PC-3 (cell line): ENCODE results near the gene TOM1L2.

Experiments used
- EZH2 ChIP-seq: fragments of 300-600 bp; sonication (generic); IDR thresholded peaks from one replicate; pipeline ENCODE4 v1.6.1; 2017; ENCODE audit warnings: antibody characterized with exemption, mild to moderate bottlenecking, low read length; ENCODE audit not compliant: unreplicated experiment
- EZH2phosphoT487 ChIP-seq: fragments of 300-600 bp; sonication (generic); IDR thresholded peaks from 2 replicates; pipeline ENCODE4 v1.6.1; 2018; ENCODE audit warnings: mild to moderate bottlenecking, antibody characterized with exemption, low read length, borderline replicate concordance
- TF ChIP-seq, protein P1 (sequence below): fragments of 300-600 bp; sonication (generic); conservative IDR thresholded peaks from 2 replicates; pipeline ENCODE4 v1.5.1; 2017; ENCODE audit warnings: antibody characterized with exemption, low read depth, mild to moderate bottlenecking, low read length

DNA sequence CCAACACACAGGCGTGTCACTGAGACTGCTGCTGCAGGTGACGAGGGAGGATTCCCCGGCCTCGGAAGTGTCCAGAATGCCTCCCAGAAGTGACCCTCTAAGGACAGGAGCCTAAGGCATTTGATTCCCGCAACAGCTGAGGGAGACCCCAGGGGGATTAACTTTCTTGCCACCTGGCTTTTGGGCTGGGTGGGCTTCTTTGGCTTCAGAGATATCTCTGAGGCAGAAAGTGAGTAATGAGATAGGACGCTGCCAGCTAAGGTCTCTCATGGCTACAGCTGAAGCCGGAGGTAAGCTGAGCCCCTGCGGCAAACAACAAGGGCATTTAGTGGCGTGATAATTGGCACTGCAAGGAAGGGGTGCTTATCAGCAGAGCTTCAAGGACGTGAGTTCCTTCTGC, 17.4 kb upstream of the TOM1L2 start:
- TF ChIP-seq, protein P1, sequence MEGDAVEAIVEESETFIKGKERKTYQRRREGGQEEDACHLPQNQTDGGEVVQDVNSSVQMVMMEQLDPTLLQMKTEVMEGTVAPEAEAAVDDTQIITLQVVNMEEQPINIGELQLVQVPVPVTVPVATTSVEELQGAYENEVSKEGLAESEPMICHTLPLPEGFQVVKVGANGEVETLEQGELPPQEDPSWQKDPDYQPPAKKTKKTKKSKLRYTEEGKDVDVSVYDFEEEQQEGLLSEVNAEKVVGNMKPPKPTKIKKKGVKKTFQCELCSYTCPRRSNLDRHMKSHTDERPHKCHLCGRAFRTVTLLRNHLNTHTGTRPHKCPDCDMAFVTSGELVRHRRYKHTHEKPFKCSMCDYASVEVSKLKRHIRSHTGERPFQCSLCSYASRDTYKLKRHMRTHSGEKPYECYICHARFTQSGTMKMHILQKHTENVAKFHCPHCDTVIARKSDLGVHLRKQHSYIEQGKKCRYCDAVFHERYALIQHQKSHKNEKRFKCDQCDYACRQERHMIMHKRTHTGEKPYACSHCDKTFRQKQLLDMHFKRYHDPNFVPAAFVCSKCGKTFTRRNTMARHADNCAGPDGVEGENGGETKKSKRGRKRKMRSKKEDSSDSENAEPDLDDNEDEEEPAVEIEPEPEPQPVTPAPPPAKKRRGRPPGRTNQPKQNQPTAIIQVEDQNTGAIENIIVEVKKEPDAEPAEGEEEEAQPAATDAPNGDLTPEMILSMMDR: no peak
- TF ChIP-seq EZH2 (no peak), EZH2phosphoT487 (no peak)
